H9 (cell line): Measurements from ENCODE around the gene AADAT. TPM values are rescaled to one million over a fixed set of nuclear protein-coding genes. Genes with fewer than 3 reads are reported as not detected.

Source experiments
- DNase-seq: peaks from one replicate; pipeline ENCODE4 v3.0.0-alpha.2; 2017
- H2AFZ ChIP-seq: one replicate; pipeline ENCODE4 v1.6.1; 2013; ENCODE audit warnings: mild to moderate bottlenecking, low read length, control low read depth, moderate library complexity
- H2AK5ac ChIP-seq: 2 replicates; pipeline ENCODE4 v1.6.1; 2013; ENCODE audit warnings: low read length, control low read depth, mixed read lengths; ENCODE audit not compliant: insufficient read length
- H2BK120ac ChIP-seq: one replicate; pipeline ENCODE4 v1.6.1; 2013; ENCODE audit warnings: low read depth, mild to moderate bottlenecking, low read length, control low read depth, inconsistent platforms; ENCODE audit not compliant: poor library complexity, severe bottlenecking
- H2BK12ac ChIP-seq: 2 replicates; pipeline ENCODE4 v1.6.1; 2013; ENCODE audit warnings: low read length, control low read depth, mixed read lengths, low read depth; ENCODE audit not compliant: insufficient read length
- H2BK15ac ChIP-seq: 2 replicates; pipeline ENCODE4 v1.6.1; 2013; ENCODE audit warnings: low read depth, low read length, control low read depth
- H2BK20ac ChIP-seq: one replicate; pipeline ENCODE4 v1.6.1; 2013; ENCODE audit warnings: low read depth, mild to moderate bottlenecking, low read length, control low read depth, inconsistent platforms; ENCODE audit not compliant: poor library complexity, severe bottlenecking
- H2BK5ac ChIP-seq: 2 replicates; pipeline ENCODE4 v1.6.1; 2013; ENCODE audit warnings: low read length, control low read depth, mixed read lengths; ENCODE audit not compliant: insufficient read length
- H3K14ac ChIP-seq: 2 replicates; pipeline ENCODE4 v1.6.1; 2013; ENCODE audit warnings: low read length, control low read depth; ENCODE audit not compliant: insufficient read depth
- H3K18ac ChIP-seq: 2 replicates; pipeline ENCODE4 v1.6.1; 2013; ENCODE audit warnings: low read depth, mild to moderate bottlenecking, mixed read lengths, low read length, control low read depth; ENCODE audit not compliant: insufficient read length
- H3K23ac ChIP-seq: 2 replicates; pipeline ENCODE4 v1.6.1; 2013; ENCODE audit warnings: low read length, control low read depth, mixed read lengths, low read depth; ENCODE audit not compliant: insufficient read length
- H3K23me2 ChIP-seq: 2 replicates; pipeline ENCODE4 v1.6.1; 2013; ENCODE audit warnings: low read depth, mild to moderate bottlenecking, mixed read lengths, low read length, control low read depth; ENCODE audit not compliant: insufficient read length, poor library complexity, severe bottlenecking
- H3K27ac ChIP-seq: 2 replicates; pipeline ENCODE4 v1.5.1; 2013; ENCODE audit warnings: low read length, control low read depth, mixed read lengths, low read depth; ENCODE audit not compliant: insufficient read length
- H3K27me3 ChIP-seq: 2 replicates; pipeline ENCODE4 v1.6.1; 2013; ENCODE audit warnings: low read length, control low read depth, inconsistent platforms; ENCODE audit not compliant: insufficient read depth
- H3K4ac ChIP-seq: 2 replicates; pipeline ENCODE4 v1.6.1; 2013; ENCODE audit warnings: low read depth, mild to moderate bottlenecking, control low read depth, inconsistent platforms, low read length, moderate library complexity
- H3K4me1 ChIP-seq: 2 replicates; pipeline ENCODE4 v1.6.1; 2013; ENCODE audit warnings: low read length, control low read depth, inconsistent platforms; ENCODE audit not compliant: insufficient read depth
- H3K4me2 ChIP-seq: 2 replicates; pipeline ENCODE4 v1.6.1; 2013; ENCODE audit warnings: low read length, control low read depth, mixed read lengths; ENCODE audit not compliant: insufficient read length, insufficient read depth
- H3K56ac ChIP-seq: 2 replicates; pipeline ENCODE4 v1.6.1; 2013; ENCODE audit warnings: low read depth, mild to moderate bottlenecking, mixed read lengths, low read length, control low read depth; ENCODE audit not compliant: insufficient read length
- H3K79me1 ChIP-seq: 2 replicates; pipeline ENCODE4 v1.6.1; 2013; ENCODE audit warnings: low read depth, mild to moderate bottlenecking, moderate library complexity, low read length, control low read depth, inconsistent platforms; ENCODE audit not compliant: insufficient read depth, poor library complexity, severe bottlenecking
- H3K79me2 ChIP-seq: 2 replicates; pipeline ENCODE4 v1.6.1; 2013; ENCODE audit warnings: low read length, control low read depth, inconsistent platforms; ENCODE audit not compliant: insufficient read depth
- H3K9ac ChIP-seq: 2 replicates; pipeline ENCODE4 v1.6.1; 2013; ENCODE audit warnings: low read length, control low read depth, mixed read lengths; ENCODE audit not compliant: insufficient read length; ENCODE audit errors: extremely low read depth
- H3K9me3 ChIP-seq: one replicate; pipeline ENCODE4 v1.6.1; 2013; ENCODE audit warnings: low read depth, low read length, inconsistent platforms; ENCODE audit not compliant: control insufficient read depth
- H3T11ph ChIP-seq: one replicate; pipeline ENCODE4 v1.6.1; 2013; ENCODE audit warnings: mild to moderate bottlenecking, low read length, control low read depth, inconsistent platforms
- H4K20me1 ChIP-seq: one replicate; pipeline ENCODE4 v1.6.1; 2013; ENCODE audit not compliant: control insufficient read depth, insufficient read length, insufficient read depth
- H4K5ac ChIP-seq: 2 replicates; pipeline ENCODE4 v1.6.1; 2013; ENCODE audit warnings: low read depth, mild to moderate bottlenecking, mixed read lengths, low read length, control low read depth; ENCODE audit not compliant: insufficient read length
- H4K8ac ChIP-seq: replicated peaks from 2 replicates; pipeline ENCODE4 v1.6.1; 2013; ENCODE audit warnings: low read length, control low read depth, mixed read lengths, low read depth; ENCODE audit not compliant: insufficient read length
- H4K91ac ChIP-seq: 2 replicates; pipeline ENCODE4 v1.6.1; 2013; ENCODE audit warnings: low read depth, mild to moderate bottlenecking, moderate library complexity, mixed read lengths, low read length, control low read depth; ENCODE audit not compliant: insufficient read length
- H3K27ac Mint-ChIP-seq, 3 experiments: 2 replicates in 2 of 3; 3 replicates in 1 of 3; pipeline ENCODE4 v1.8.0; 2020 to 2021; ENCODE audit warnings: mixed read lengths in 3 of 3, mild to moderate bottlenecking in 1 of 3, moderate library complexity in 1 of 3
- H3K27me3 Mint-ChIP-seq: 2 replicates; pipeline ENCODE4 v1.8.0; 2021; ENCODE audit warnings: low read depth, mild to moderate bottlenecking, moderate library complexity, mixed read lengths
- H3K36me3 Mint-ChIP-seq, 3 experiments: 2 replicates in 2 of 3; 3 replicates in 1 of 3; pipeline ENCODE4 v1.8.0; 2020 to 2021; ENCODE audit warnings: low read depth in 3 of 3, mixed read lengths in 3 of 3; ENCODE audit not compliant: insufficient read depth in 1 of 3
- H3K4me1 Mint-ChIP-seq, 2 experiments: 2 replicates each; pipeline ENCODE4 v1.8.0; 2020; ENCODE audit warnings: mixed read lengths in 2 of 2
- H3K4me3 Mint-ChIP-seq, 2 experiments: 2 replicates in 1 of 2; 3 replicates in 1 of 2; pipeline ENCODE4 v1.8.0; 2020 to 2021; ENCODE audit warnings: mild to moderate bottlenecking in 2 of 2, mixed read lengths in 2 of 2, moderate library complexity in 1 of 2
- H3K9me3 Mint-ChIP-seq, 2 experiments: 2 replicates in 1 of 2; 3 replicates in 1 of 2; pipeline ENCODE4 v1.8.0; 2020; ENCODE audit warnings: mild to moderate bottlenecking in 2 of 2, mixed read lengths in 2 of 2, moderate library complexity in 1 of 2
- CTCF ChIP-seq: fragments of 200-600 bp; sonication (generic); conservative IDR thresholded peaks from 3 replicates; pipeline ENCODE4 v1.8.0; 2021; ENCODE audit warnings: antibody characterized with exemption, mild to moderate bottlenecking
- total RNA-seq: library from RNA; stranded (reverse); gene quantifications from 2 replicates; pipeline ENCODE4 v1.2.1, GENCODE V29; 2021

Gene AADAT
- total RNA-seq, 1 experiment from 2014 or later: 14.1 TPM

GRCh38 chr4:170124406-170124805 is 34.6 kb upstream of the AADAT start:
- no peak overlapping the region for H2BK120ac ChIP-seq
- H3K23ac ChIP-seq: no peak overlapping the region
- Mint-ChIP-seq H3K27ac (no peak overlapping the region), H3K27me3 (no peaks in the 10 kb centered on the region), H3K4me3 (no peak overlapping the region), H3K9me3 (peaks cover 13 to 30% of the 10 kb centered on the region in 2 experiments), H3K36me3 (peaks cover 6 to 28% (median 23%) of the 10 kb centered on the region in 3 experiments; a peak in 6 of 7 replicates), H3K4me1 (peaks cover 9 to 15% of the 10 kb centered on the region in 2 experiments)
- H2BK15ac ChIP-seq: no peak overlapping the region
- no peak overlapping the region for H4K8ac ChIP-seq
- TF ChIP-seq CTCF: no peak
- no peak overlapping the region for H4K91ac ChIP-seq
- no peaks in the 10 kb centered on the region for H3K79me2 ChIP-seq
- no peaks in the 10 kb centered on the region for H4K20me1 ChIP-seq
- H2BK20ac ChIP-seq: no peak overlapping the region
- no peak overlapping the region for H3K9ac ChIP-seq
- H3T11ph ChIP-seq: no peak overlapping the region
- no peaks in the 10 kb centered on the region for H3K27me3 ChIP-seq
- no peak overlapping the region for H3K56ac ChIP-seq
- H3K27ac ChIP-seq: no peak overlapping the region
- no peak overlapping the region for H3K4me2 ChIP-seq
- no peak overlapping the region for H3K18ac ChIP-seq
- no peak overlapping the region for H2AK5ac ChIP-seq
- no peaks in the 10 kb centered on the region for H3K9me3 ChIP-seq
- no peak overlapping the region for H3K14ac ChIP-seq
- H2BK5ac ChIP-seq: no peak overlapping the region
- no peak overlapping the region for H4K5ac ChIP-seq
- no peak overlapping the region for H3K4ac ChIP-seq
- H3K23me2 ChIP-seq: no peaks in the 10 kb centered on the region
- no peaks in the 10 kb centered on the region for H3K4me1 ChIP-seq
- no peaks in the 10 kb centered on the region for H3K79me1 ChIP-seq
- DNase-seq: no peak
- H2BK12ac ChIP-seq: no peak overlapping the region
- H2AFZ ChIP-seq: no peak overlapping the region
